SH-SY5Y (cell line): ENCODE data around the gene HS3ST3B1.

Experiments
- GATA2 ChIP-seq: IDR thresholded peaks from 2 replicates; pipeline ENCODE4 v1.6.1; 2011; ENCODE audit warnings: mild to moderate bottlenecking, low read depth, low read length
- GATA3 ChIP-seq: IDR thresholded peaks from 2 replicates; pipeline ENCODE4 v1.6.1; 2011; ENCODE audit warnings: low read depth, mild to moderate bottlenecking, low read length, moderate library complexity

DNA sequence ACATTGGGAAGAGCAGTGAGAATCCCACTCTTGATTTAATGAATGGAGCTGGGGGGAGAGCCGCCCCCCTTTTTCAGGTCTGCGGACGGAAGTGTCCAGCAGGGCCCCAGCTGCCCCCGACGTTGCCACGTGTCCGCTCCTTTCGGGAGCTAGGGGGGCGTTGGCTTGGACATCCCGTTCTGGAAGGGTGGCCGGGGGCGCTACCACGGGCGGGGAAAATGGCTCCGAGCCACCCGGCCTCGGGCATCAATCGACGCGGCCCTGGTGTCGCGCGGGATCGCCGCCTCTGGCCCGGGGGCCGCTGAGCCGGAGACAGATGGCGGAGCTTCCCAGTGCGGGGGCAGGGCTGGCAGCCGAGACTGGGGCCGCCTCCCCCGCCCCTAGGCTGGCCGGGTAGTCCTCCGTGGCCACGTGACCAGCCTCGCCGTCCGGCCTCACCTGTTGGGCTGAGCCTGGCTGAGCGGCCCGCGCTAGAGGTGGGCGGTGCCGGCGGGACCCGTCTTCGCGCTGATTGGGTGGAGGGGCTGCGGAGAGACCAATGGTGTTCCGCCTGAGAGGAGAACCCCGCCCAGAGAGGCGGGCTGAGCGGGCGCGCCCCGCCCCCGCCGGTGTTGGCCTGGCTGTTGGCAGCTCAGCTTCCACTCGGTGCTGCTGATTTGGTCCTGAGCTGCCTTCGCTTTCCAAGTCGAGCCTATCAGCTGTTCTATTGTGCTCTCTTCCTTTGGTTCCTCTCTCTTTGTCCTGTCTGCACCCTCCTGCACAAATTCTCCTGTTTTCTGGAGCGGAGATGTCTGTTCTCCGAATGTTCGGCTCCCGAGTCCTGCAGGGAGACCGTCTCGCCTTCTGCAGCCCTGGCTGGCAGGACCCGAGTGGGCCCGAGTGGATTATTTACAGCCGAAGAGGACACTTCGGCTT is 8.3 kb downstream of the HS3ST3B1 start:
- no peak for TF ChIP-seq GATA2
- TF ChIP-seq GATA3, result no peak
